Caco-2 (cell line): ENCODE results near the gene TLL1. TPM values are rescaled to one million over a fixed set of nuclear protein-coding genes. Genes with fewer than 3 reads are reported as not detected.

Source experiments
- BruUV-seq: library from RNA; stranded (reverse); fragments of 400-500 nt; replicated peaks from 2 replicates; lab custom pipeline; 2021; lab: Mats Ljungman, UMichigan
- CTCF ChIA-PET: fragments of 300-600 bp; sonication (Branson Sonifier 250); formaldehyde crosslinking; loops from one replicate; lab custom pipeline; 2022; ENCODE audit warnings: antibody characterized with exemption; lab: Charles Lee
- POLR2A ChIA-PET: fragments of 300-600 bp; sonication (Branson Sonifier 250); formaldehyde crosslinking; loops from one replicate; lab custom pipeline; 2022; ENCODE audit warnings: antibody characterized with exemption; lab: Charles Lee
- DNase-seq, 2 experiments: peaks; one replicate each; pipeline versions ENCODE4 v3.0.0 to v3.0.0-alpha.2; 2020 to 2022
- H3K27me3 ChIP-seq: replicated peaks from 2 replicates; pipeline ENCODE4 v1.6.0; 2011; ENCODE audit warnings: low read length; ENCODE audit not compliant: control insufficient read depth, insufficient read depth
- H3K36me3 ChIP-seq: 2 replicates; pipeline ENCODE4 v1.5.1; 2011; ENCODE audit warnings: low read length; ENCODE audit not compliant: control insufficient read depth, insufficient read depth
- H3K4me1 ChIP-seq: fragments of 250-450 bp; sonication (Bioruptor Pico); 2 replicates; pipeline ENCODE4 v1.5.1; 2020; ENCODE audit warnings: mild to moderate bottlenecking
- H3K4me3 ChIP-seq: 2 replicates; pipeline ENCODE4 v1.5.1; 2011; ENCODE audit warnings: low read depth, mild to moderate bottlenecking, control low read depth, low read length
- H3K9me3 ChIP-seq: fragments of 250-450 bp; sonication (Bioruptor Pico); 2 replicates; pipeline ENCODE4 v1.5.1; 2020; ENCODE audit warnings: mild to moderate bottlenecking, moderate library complexity
- H3K27ac Mint-ChIP-seq: one replicate; pipeline ENCODE4 v1.8.0; 2022; ENCODE audit warnings: mixed read lengths; ENCODE audit not compliant: unreplicated experiment
- H3K27me3 Mint-ChIP-seq: one replicate; pipeline ENCODE4 v1.8.0; 2022; ENCODE audit warnings: mixed read lengths; ENCODE audit not compliant: insufficient read depth, unreplicated experiment
- H3K36me3 Mint-ChIP-seq: one replicate; pipeline ENCODE4 v1.8.0; 2022; ENCODE audit warnings: mild to moderate bottlenecking, mixed read lengths; ENCODE audit not compliant: insufficient read depth, unreplicated experiment
- H3K4me1 Mint-ChIP-seq: one replicate; pipeline ENCODE4 v1.8.0; 2022; ENCODE audit warnings: low read depth, mixed read lengths; ENCODE audit not compliant: unreplicated experiment
- H3K4me3 Mint-ChIP-seq: one replicate; pipeline ENCODE4 v1.8.0; 2022; ENCODE audit warnings: mild to moderate bottlenecking, moderate library complexity, mixed read lengths; ENCODE audit not compliant: unreplicated experiment
- H3K9me3 Mint-ChIP-seq: one replicate; pipeline ENCODE4 v1.8.0; 2022; ENCODE audit warnings: mixed read lengths; ENCODE audit not compliant: unreplicated experiment
- CTCF ChIP-seq, 2 experiments: fragments of 200-600 bp in 1 of 2; IDR thresholded peaks; 1 replicate in 1 of 2; 2 replicates in 1 of 2; pipeline versions ENCODE4 v1.5.1 to v1.8.0; 2011 to 2022; ENCODE audit warnings: antibody characterized with exemption in 1 of 2, control low read depth in 1 of 2, inconsistent platforms in 1 of 2, low read depth in 1 of 2, low read length in 1 of 2, mild to moderate bottlenecking in 1 of 2, moderate library complexity in 1 of 2; ENCODE audit not compliant: insufficient read depth in 1 of 2, severe bottlenecking in 1 of 2, unreplicated experiment in 1 of 2
- intact Hi-C: fragments of 100-400 bp; cut with micrococcal nuclease; formaldehyde crosslinking; loops from one replicate; pipeline ENCODE4 v1.10.0; 2022; ENCODE audit not compliant: unreplicated experiment
- total RNA-seq: library from RNA; stranded (reverse); gene quantifications from 2 replicates; pipeline ENCODE4 v1.2.3, GENCODE V29; 2022

The TLL1 gene
- total RNA-seq, 1 experiment from 2014 or later: 14.2 TPM

DNA sequence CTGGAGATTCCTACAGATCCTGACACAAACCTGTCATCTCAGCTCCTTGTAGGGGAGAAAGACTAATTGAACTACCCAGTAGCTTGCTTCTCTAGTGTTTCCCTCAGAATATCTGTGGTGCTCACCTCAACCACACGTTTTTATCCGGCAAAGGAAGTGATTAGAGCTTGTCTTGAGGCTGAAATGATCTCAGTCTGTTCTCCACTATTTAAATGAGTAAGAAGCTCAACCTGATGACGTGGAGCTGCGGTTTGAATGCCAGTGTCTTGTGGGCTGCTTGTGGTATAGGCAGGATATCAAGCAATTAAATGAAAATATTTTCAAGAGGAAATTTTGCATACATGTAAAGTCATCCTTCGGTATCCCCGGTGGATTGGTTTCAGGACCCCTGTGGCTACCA lies 270.2 kb downstream of the TLL1 start:
- no peak for TF ChIP-seq CTCF (IDR thresholded peaks at IDR 0.05; ENCODE audit: insufficient read depth in 1 of 2, low read depth in 1 of 2, low read length in 1 of 2, severe bottlenecking in 1 of 2, unreplicated experiment in 1 of 2)
- BruUV-seq: no TSS peak
- no peaks in the 10 kb centered on the region for H3K9me3 ChIP-seq
- no peaks in the 10 kb centered on the region for H3K4me1 ChIP-seq
- no peaks in the 10 kb centered on the region for H3K9me3 Mint-ChIP-seq
- no peaks in the 10 kb centered on the region for H3K27me3 Mint-ChIP-seq
- intact Hi-C loops: no loop called here
- CTCF ChIA-PET: no interaction called here
- no peaks in the 10 kb centered on the region for H3K36me3 ChIP-seq
- no peak overlapping the region for H3K4me3 ChIP-seq
- no peak for DNase-seq
- H3K27ac Mint-ChIP-seq: no peak overlapping the region
- POLR2A ChIA-PET: no interaction called here
- H3K36me3 Mint-ChIP-seq: no peaks in the 10 kb centered on the region
- no peaks in the 10 kb centered on the region for H3K4me1 Mint-ChIP-seq
- no peaks in the 10 kb centered on the region for H3K27me3 ChIP-seq
- no peak overlapping the region for H3K4me3 Mint-ChIP-seq

GRCh38 chr4:166144607-166145006 lies 271.6 kb downstream of the TLL1 start:
- BruUV-seq: no TSS peak
- CTCF ChIA-PET: no interaction called here
- intact Hi-C loops: no loop called here

DNA sequence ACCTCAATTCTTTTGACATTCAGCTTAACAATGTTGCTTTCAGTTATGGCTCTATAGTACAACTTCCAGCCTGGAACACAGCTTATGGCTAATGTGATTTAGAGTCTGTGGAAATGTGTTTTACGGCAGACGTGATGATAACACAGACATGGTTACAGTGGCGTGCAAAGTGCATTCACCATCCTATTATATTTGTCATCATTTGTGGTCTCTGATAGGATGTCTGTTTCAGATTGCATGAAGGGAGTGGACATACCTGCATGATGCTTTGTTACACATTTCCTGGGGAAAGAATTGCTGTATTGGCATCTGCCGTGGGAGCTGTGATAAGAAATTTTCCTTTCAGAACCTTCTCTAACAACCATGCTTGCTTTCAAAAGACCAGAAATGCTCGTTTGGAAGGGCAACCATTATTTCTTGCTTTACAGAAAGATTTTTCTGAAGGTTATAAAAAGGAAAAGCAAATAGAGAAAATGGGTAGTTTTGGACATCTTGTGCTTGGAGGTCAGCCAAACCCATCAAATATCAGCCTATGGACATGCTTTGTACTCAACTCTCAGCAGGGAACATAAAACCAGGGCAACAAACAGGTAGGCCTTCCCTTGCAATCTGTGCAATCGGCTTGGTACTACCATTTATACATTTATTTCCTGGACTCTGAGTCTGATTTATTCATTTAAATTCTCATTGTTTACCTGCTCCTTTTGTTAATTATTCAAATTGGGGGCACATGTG lies 273.9 kb downstream of the TLL1 start:
- H3K27ac Mint-ChIP-seq: no peak overlapping the region
- H3K27me3 Mint-ChIP-seq: no peaks in the 10 kb centered on the region
- intact Hi-C loops: no loop called here
- no peak for DNase-seq
- Histone ChIP-seq H3K36me3 (no peaks in the 10 kb centered on the region), H3K4me1 (no peaks in the 10 kb centered on the region), H3K4me3 (no peak overlapping the region), H3K27me3 (no peaks in the 10 kb centered on the region), H3K9me3 (no peaks in the 10 kb centered on the region)
- no peaks in the 10 kb centered on the region for H3K9me3 Mint-ChIP-seq
- BruUV-seq: no TSS peak
- H3K4me1 Mint-ChIP-seq: no peaks in the 10 kb centered on the region
- no peaks in the 10 kb centered on the region for H3K36me3 Mint-ChIP-seq
- CTCF ChIA-PET: no interaction called here
- no peak for TF ChIP-seq CTCF (IDR thresholded peaks at IDR 0.05; ENCODE audit: insufficient read depth in 1 of 2, low read depth in 1 of 2, low read length in 1 of 2, severe bottlenecking in 1 of 2, unreplicated experiment in 1 of 2)
- H3K4me3 Mint-ChIP-seq: no peak overlapping the region
- POLR2A ChIA-PET: no interaction called here

More at GRCh38 chr4:166144607-166145006, 271.6 kb downstream of the TLL1 start:
- Mint-ChIP-seq H3K4me3 (no peak overlapping the region), H3K9me3 (no peaks in the 10 kb centered on the region), H3K27me3 (no peaks in the 10 kb centered on the region), H3K36me3 (no peaks in the 10 kb centered on the region), H3K4me1 (no peaks in the 10 kb centered on the region), H3K27ac (no peak overlapping the region)
- no peak for DNase-seq
- Histone ChIP-seq H3K4me1 (no peaks in the 10 kb centered on the region), H3K27me3 (no peaks in the 10 kb centered on the region), H3K4me3 (no peak overlapping the region), H3K36me3 (no peaks in the 10 kb centered on the region), H3K9me3 (no peaks in the 10 kb centered on the region)
- no peak for TF ChIP-seq CTCF (IDR thresholded peaks at IDR 0.05; ENCODE audit: insufficient read depth in 1 of 2, low read depth in 1 of 2, low read length in 1 of 2, severe bottlenecking in 1 of 2, unreplicated experiment in 1 of 2)
- POLR2A ChIA-PET: no interaction called here
